Naive thymus-derived CD8-positive, alpha-beta T cell (primary cell): ENCODE data around the gene IL1R1. TPM values are rescaled to one million over a fixed set of nuclear protein-coding genes. Genes with fewer than 3 reads are reported as not detected.

Source experiments
- ATAC-seq, 2 donors: fragments of 150-1000 bp; cut with Tn5 transposase in 1 of 2; sonication (Bioruptor Pico), chemical (Tn5 transposase) in 1 of 2; 1 replicate in 1 of 2; 2 replicates in 1 of 2; pipeline ENCODE4 v1.10.0; 2021; ENCODE audit warnings: mild to moderate bottlenecking in 2 of 2, moderate library complexity in 2 of 2
- POLR2A ChIA-PET: fragments of 350-600 bp; sonication (Branson Sonifier 250); formaldehyde crosslinking; loops from one replicate; lab custom pipeline; 2021; ENCODE audit warnings: antibody characterized with exemption; lab: Charles Lee
- DNase-seq, 10 donors: peaks; one replicate each; pipeline versions ENCODE4 v3.0.0 to v3.0.0-alpha.2; 2020 to 2022
- H3K27ac Mint-ChIP-seq, 10 donors: one replicate each; pipeline ENCODE4 v1.8.0; 2020 to 2022; ENCODE audit warnings: mild to moderate bottlenecking in 10 of 10, mixed read lengths in 10 of 10, moderate library complexity in 4 of 10, inconsistent platforms in 1 of 10
- H3K27me3 Mint-ChIP-seq, 5 donors: one replicate each; pipeline ENCODE4 v1.8.0; 2021 to 2022; ENCODE audit warnings: mixed read lengths in 5 of 5
- H3K36me3 Mint-ChIP-seq, 3 donors: one replicate each; pipeline ENCODE4 v1.8.0; 2020 to 2022; ENCODE audit warnings: mixed read lengths in 3 of 3, mild to moderate bottlenecking in 2 of 3, inconsistent platforms in 1 of 3
- H3K4me1 Mint-ChIP-seq, 4 donors: one replicate each; pipeline ENCODE4 v1.8.0; 2021 to 2022; ENCODE audit warnings: mixed read lengths in 4 of 4
- H3K4me3 Mint-ChIP-seq, 10 donors: one replicate each; pipeline ENCODE4 v1.8.0; 2020 to 2022; ENCODE audit warnings: mild to moderate bottlenecking in 10 of 10, mixed read lengths in 10 of 10, moderate library complexity in 6 of 10, inconsistent platforms in 1 of 10
- H3K9me3 Mint-ChIP-seq, 9 donors: one replicate each; pipeline ENCODE4 v1.8.0; 2020 to 2022; ENCODE audit warnings: mixed read lengths in 9 of 9, mild to moderate bottlenecking in 3 of 9, inconsistent platforms in 1 of 9, moderate library complexity in 1 of 9
- polyA plus RNA-seq, 3 donors: library from polyadenylated mRNA; unstranded; fragments of 300-500 nt; fragmentation: Illumina TruSeq; gene quantifications; one replicate each; pipeline ENCODE4 v1.2.3, GENCODE V29; 2021
- total RNA-seq, 8 experiments: library from RNA in 2 of 8; stranded (reverse) in 2 of 8; gene quantifications; one replicate each; pipeline ENCODE4 v1.2.3 and lab custom pipeline; 2021 to 2026

IL1R1 gene
- total and polyA plus RNA-seq, 5 experiments from 2014 or later = 0.29 TPM; not detected in 4

- POLR2A ChIA-PET = no interaction called here
- H3K4me3 Mint-ChIP-seq = no peak overlapping the region
- H3K27me3 Mint-ChIP-seq = peaks cover 17 to 56% (median 37%) of the 10 kb centered on the region in 5 donors
- ATAC-seq (no peak), DNase-seq (no peak)
- H3K4me1 Mint-ChIP-seq = peaks cover 4 to 11% (median 6%) of the 10 kb centered on the region in 4 donors
- peaks cover 2 to 58% (median 23%) of the 10 kb centered on the region in 3 donors for H3K36me3 Mint-ChIP-seq
- H3K27ac Mint-ChIP-seq = peak overlapping the region in 1 of 10 donors; percentile 42
- H3K9me3 Mint-ChIP-seq = peaks cover 10 to 70% (median 49%) of the 10 kb centered on the region in 9 donors
Observed at GRCh38 chr2:102145107-102145506, 2.6 kb downstream of the IL1R1 start.

GRCh38 chr2:102145934-102146333 lies 3.4 kb downstream of the IL1R1 start:
- Mint-ChIP-seq H3K4me1 (peaks cover 4 to 11% (median 6%) of the 10 kb centered on the region in 4 donors), H3K4me3 (no peak overlapping the region), H3K27ac (no peak overlapping the region), H3K27me3 (peaks cover 13 to 48% (median 29%) of the 10 kb centered on the region in 5 donors), H3K9me3 (peaks cover 10 to 79% (median 49%) of the 10 kb centered on the region in 9 donors), H3K36me3 (peaks cover 0 to 52% (median 19%) of the 10 kb centered on the region in 3 donors)
- POLR2A ChIA-PET = no interaction called here
- ATAC-seq (no peak), DNase-seq (no peak)

GRCh38 chr2:102147935-102148334 lies 5.4 kb downstream of the IL1R1 start:
- Mint-ChIP-seq H3K9me3 (peaks cover 10 to 79% (median 49%) of the 10 kb centered on the region in 9 donors), H3K27me3 (peaks cover 8 to 31% (median 19%) of the 10 kb centered on the region in 5 donors), H3K36me3 (peaks cover 0 to 52% (median 19%) of the 10 kb centered on the region in 3 donors), H3K27ac (no peak overlapping the region), H3K4me1 (peaks cover 2 to 4% (median 4%) of the 10 kb centered on the region in 4 donors), H3K4me3 (no peak overlapping the region)
- POLR2A ChIA-PET = no interaction called here
- no peak for DNase-seq
- no peak for ATAC-seq

- Mint-ChIP-seq H3K9me3 (peaks cover 10 to 67% (median 48%) of the 10 kb centered on the region in 9 donors), H3K36me3 (peaks cover 0 to 52% (median 14%) of the 10 kb centered on the region in 3 donors), H3K4me3 (no peak overlapping the region), H3K27ac (no peak overlapping the region), H3K27me3 (peaks cover 0 to 18% (median 14%) of the 10 kb centered on the region in 5 donors), H3K4me1 (no peaks in the 10 kb centered on the region)
- DNase-seq = no peak
- ATAC-seq = no peak
- POLR2A ChIA-PET = no interaction called here
Observed at GRCh38 chr2:102149243-102149642, 6.7 kb downstream of the IL1R1 start.

GRCh38 chr2:102149644-102150455 lies 7.3 kb downstream of the IL1R1 start:
- no peak for ATAC-seq
- Mint-ChIP-seq H3K4me1 (no peaks in the 10 kb centered on the region), H3K27ac (no peak overlapping the region), H3K36me3 (peaks cover 0 to 48% (median 14%) of the 10 kb centered on the region in 3 donors), H3K27me3 (peaks cover 0 to 12% (median 10%) of the 10 kb centered on the region in 5 donors), H3K9me3 (peaks cover 10 to 61% (median 43%) of the 10 kb centered on the region in 9 donors), H3K4me3 (no peak overlapping the region)
- POLR2A ChIA-PET = no interaction called here
- DNase-seq = no peak

- Mint-ChIP-seq H3K27me3 (no peaks in the 10 kb centered on the region), H3K27ac (peak overlapping the region in 2 of 10 donors; percentile 5 to 11), H3K4me1 (no peaks in the 10 kb centered on the region), H3K36me3 (peaks cover 0 to 3% (median 0%) of the 10 kb centered on the region in 3 donors), H3K9me3 (peaks cover 0 to 19% (median under 1%) of the 10 kb centered on the region in 9 donors), H3K4me3 (no peak overlapping the region)
- DNase-seq = no peak
- no peak for ATAC-seq
- POLR2A ChIA-PET = no interaction called here
Observed at GRCh38 chr2:102154364-102154763, 11.8 kb downstream of the IL1R1 start.

- Mint-ChIP-seq H3K4me1 (no peaks in the 10 kb centered on the region), H3K4me3 (no peak overlapping the region), H3K27ac (no peak overlapping the region), H3K27me3 (no peaks in the 10 kb centered on the region), H3K9me3 (peaks cover 0 to 18% (median 0%) of the 10 kb centered on the region in 9 donors), H3K36me3 (no peaks in the 10 kb centered on the region)
- no peak for DNase-seq
- POLR2A ChIA-PET = no interaction called here
- no peak for ATAC-seq
Observed at GRCh38 chr2:102154946-102155702, 12.6 kb downstream of the IL1R1 start.

GRCh38 chr2:102155703-102156515 lies 13.4 kb downstream of the IL1R1 start:
- POLR2A ChIA-PET = no interaction called here
- no peak overlapping the region for H3K4me3 Mint-ChIP-seq
- ATAC-seq (no peak), DNase-seq (no peak)
- peaks cover 0 to 18% (median 0%) of the 10 kb centered on the region in 9 donors for H3K9me3 Mint-ChIP-seq
- no peak overlapping the region for H3K27ac Mint-ChIP-seq
- H3K27me3 Mint-ChIP-seq = no peaks in the 10 kb centered on the region
- H3K36me3 Mint-ChIP-seq = no peaks in the 10 kb centered on the region
- H3K4me1 Mint-ChIP-seq = no peaks in the 10 kb centered on the region

GRCh38 chr2:102158011-102158755 lies 15.6 kb downstream of the IL1R1 start:
- ATAC-seq = no peak
- no peak for DNase-seq
- peaks cover 0 to 18% (median 0%) of the 10 kb centered on the region in 9 donors for H3K9me3 Mint-ChIP-seq
- no peaks in the 10 kb centered on the region for H3K4me1 Mint-ChIP-seq
- no peaks in the 10 kb centered on the region for H3K27me3 Mint-ChIP-seq
- no peak overlapping the region for H3K4me3 Mint-ChIP-seq
- H3K36me3 Mint-ChIP-seq = no peaks in the 10 kb centered on the region
- POLR2A ChIA-PET = no interaction called here
- H3K27ac Mint-ChIP-seq = no peak overlapping the region

GRCh38 chr2:102159295-102159694 lies 16.7 kb downstream of the IL1R1 start:
- Mint-ChIP-seq H3K4me3 (no peak overlapping the region), H3K27me3 (no peaks in the 10 kb centered on the region), H3K4me1 (no peaks in the 10 kb centered on the region), H3K36me3 (no peaks in the 10 kb centered on the region), H3K27ac (no peak overlapping the region), H3K9me3 (peaks cover 0 to 7% (median 0%) of the 10 kb centered on the region in 9 donors)
- DNase-seq (no peak), ATAC-seq (no peak)
- POLR2A ChIA-PET = interaction anchor here (0.6 kb wide), 1 partner anchor 43 kb away, joined by 3 read pairs; no protein-coding TSS in a partner anchor

GRCh38 chr2:102166189-102166845 lies 23.8 kb downstream of the IL1R1 start:
- Mint-ChIP-seq H3K9me3 (peaks cover 0 to 2% (median 0%) of the 10 kb centered on the region in 9 donors), H3K36me3 (no peaks in the 10 kb centered on the region), H3K4me3 (no peak overlapping the region), H3K27ac (no peak overlapping the region), H3K27me3 (peaks cover 0 to 1% (median 0%) of the 10 kb centered on the region in 5 donors), H3K4me1 (no peaks in the 10 kb centered on the region)
- DNase-seq = no peak
- no peak for ATAC-seq
- POLR2A ChIA-PET = no interaction called here
